ENCODE measurements around the gene EFHD2. TPM values are rescaled to one million over a fixed set of nuclear protein-coding genes. Genes with fewer than 3 reads are reported as not detected.
"Not testable (repeated sequence)": the region's sequence is repeated elsewhere in the genome, so short reads cannot be mapped to it uniquely, and the experiment has no call there.

The EFHD2 gene
- total RNA-seq, 1 donor from 2014 or later, result 6.6 TPM

DNA sequence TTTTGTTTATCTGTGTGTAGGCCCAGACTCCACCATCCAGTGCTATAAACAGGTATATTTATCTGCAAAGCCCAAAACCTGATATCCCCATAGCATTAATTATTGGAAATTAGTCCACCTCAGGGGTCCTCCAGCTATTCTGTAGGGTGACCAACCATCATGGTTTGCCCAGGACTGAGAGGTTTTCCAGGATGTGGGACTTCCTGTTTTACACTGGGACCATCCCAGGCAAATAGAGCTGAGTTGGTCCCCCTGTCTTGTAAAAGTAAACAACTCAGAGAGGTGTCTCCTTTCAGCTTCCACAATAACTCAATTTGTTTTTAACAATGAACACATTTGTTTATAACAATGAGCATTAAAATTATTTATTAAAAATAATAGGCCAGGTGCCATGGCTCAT is 58.5 kb downstream of the EFHD2 start:
- Mint-ChIP-seq H3K27me3 (ENCODE audit: unreplicated experiment) (no peaks in the 10 kb centered on the region), H3K27ac (ENCODE audit: unreplicated experiment) (no peak overlapping the region), H3K36me3 (ENCODE audit: low read depth, unreplicated experiment) (no peaks in the 10 kb centered on the region), H3K4me1 (ENCODE audit: unreplicated experiment) (no peaks in the 10 kb centered on the region), H3K9me3 (ENCODE audit: unreplicated experiment) (no peaks in the 10 kb centered on the region), H3K4me3 (ENCODE audit: unreplicated experiment) (no peak overlapping the region)
- TF ChIP-seq, protein P1, sequence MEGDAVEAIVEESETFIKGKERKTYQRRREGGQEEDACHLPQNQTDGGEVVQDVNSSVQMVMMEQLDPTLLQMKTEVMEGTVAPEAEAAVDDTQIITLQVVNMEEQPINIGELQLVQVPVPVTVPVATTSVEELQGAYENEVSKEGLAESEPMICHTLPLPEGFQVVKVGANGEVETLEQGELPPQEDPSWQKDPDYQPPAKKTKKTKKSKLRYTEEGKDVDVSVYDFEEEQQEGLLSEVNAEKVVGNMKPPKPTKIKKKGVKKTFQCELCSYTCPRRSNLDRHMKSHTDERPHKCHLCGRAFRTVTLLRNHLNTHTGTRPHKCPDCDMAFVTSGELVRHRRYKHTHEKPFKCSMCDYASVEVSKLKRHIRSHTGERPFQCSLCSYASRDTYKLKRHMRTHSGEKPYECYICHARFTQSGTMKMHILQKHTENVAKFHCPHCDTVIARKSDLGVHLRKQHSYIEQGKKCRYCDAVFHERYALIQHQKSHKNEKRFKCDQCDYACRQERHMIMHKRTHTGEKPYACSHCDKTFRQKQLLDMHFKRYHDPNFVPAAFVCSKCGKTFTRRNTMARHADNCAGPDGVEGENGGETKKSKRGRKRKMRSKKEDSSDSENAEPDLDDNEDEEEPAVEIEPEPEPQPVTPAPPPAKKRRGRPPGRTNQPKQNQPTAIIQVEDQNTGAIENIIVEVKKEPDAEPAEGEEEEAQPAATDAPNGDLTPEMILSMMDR (IDR thresholded peaks at IDR 0.05; ENCODE audit: unreplicated experiment), result no peak
- DNase-seq (ENCODE audit: low spot score), result no peak

DNA sequence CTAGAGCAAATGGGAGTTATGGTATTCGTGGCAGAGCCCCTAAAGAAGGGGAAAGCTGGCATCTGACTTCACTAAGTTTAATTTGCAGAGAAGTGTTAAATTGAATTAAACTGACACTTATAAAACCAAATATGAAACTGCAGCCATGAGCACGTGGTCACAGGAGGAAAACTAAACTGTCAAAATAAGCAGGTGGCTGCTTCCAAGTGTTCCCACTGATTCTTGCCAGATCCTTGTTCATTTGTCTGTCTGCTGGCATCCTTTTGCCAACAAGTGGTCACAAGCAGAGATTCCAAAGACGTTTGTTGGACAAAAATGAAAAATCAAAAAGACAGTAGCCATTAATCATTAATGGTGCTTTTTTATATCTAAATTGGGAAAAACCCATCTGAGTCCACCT is 59.7 kb downstream of the EFHD2 start:
- TF ChIP-seq, protein P1 (IDR thresholded peaks at IDR 0.05; ENCODE audit: unreplicated experiment), result no peak
- Mint-ChIP-seq H3K27me3 (ENCODE audit: unreplicated experiment) (peaks cover 2% of the 10 kb centered on the region), H3K4me3 (ENCODE audit: unreplicated experiment) (no peak overlapping the region), H3K9me3 (ENCODE audit: unreplicated experiment) (no peaks in the 10 kb centered on the region), H3K27ac (ENCODE audit: unreplicated experiment) (no peak overlapping the region), H3K36me3 (ENCODE audit: low read depth, unreplicated experiment) (no peaks in the 10 kb centered on the region), H3K4me1 (ENCODE audit: unreplicated experiment) (no peaks in the 10 kb centered on the region)
- DNase-seq (ENCODE audit: low spot score), result no peak

DNA sequence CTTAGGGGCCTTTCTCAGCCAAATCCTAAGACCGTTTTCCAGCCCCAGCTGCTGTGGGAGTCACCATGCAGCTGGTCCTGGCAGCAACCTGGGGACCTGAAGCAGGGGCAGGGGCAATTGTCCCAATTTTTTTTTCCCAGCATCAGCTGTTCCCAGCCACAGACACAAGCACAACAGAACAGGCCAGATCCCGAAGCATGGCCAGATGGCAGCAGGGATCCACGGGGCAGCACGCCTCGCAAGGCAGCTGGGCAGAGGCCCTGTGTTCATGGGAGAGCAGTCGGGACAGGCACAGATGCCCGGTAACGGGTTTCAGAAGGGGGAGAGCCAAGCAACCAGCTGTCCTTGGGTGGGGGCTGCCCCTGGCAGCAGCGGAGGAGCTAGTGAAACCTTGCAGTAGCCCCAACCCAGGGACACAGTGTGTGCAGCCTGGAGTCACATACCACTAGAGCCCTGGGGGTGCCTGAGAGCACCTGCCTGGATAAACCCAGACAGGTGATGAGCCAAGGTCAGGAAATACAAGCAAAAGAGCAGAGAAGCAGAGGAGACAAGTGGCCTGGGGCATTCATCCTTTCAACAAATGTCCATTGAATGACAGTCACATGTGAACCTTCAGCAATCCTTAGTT is 60.2 kb downstream of the EFHD2 start:
- H3K27me3 Mint-ChIP-seq (ENCODE audit: unreplicated experiment); DNase-seq (ENCODE audit: low spot score); H3K9me3 Mint-ChIP-seq (ENCODE audit: unreplicated experiment); H3K4me1 Mint-ChIP-seq (ENCODE audit: unreplicated experiment); H3K36me3 Mint-ChIP-seq (ENCODE audit: low read depth, unreplicated experiment); H3K27ac Mint-ChIP-seq (ENCODE audit: unreplicated experiment); H3K4me3 Mint-ChIP-seq (ENCODE audit: unreplicated experiment): not testable (repeated sequence)

DNA sequence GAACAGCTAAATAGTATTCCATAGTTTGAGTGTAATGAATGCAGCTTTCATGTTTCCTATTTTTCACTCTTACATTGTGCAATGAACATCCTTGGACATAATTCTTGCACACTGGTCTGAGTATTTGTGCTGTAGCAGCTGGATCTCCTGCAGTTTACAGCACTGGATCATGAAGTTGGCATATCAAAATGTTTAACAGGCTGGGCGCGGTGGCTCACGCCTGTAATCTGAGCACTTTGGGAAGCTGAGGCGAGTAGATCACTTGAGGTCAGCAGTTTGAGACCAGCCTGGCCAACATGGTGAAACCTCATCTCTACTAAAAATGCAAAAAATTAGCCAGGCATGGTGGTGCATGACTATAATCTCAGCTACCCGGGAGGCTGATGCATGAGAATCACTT is 61.4 kb downstream of the EFHD2 start:
- H3K4me3 Mint-ChIP-seq (ENCODE audit: unreplicated experiment); H3K27me3 Mint-ChIP-seq (ENCODE audit: unreplicated experiment); H3K27ac Mint-ChIP-seq (ENCODE audit: unreplicated experiment); H3K9me3 Mint-ChIP-seq (ENCODE audit: unreplicated experiment); DNase-seq (ENCODE audit: low spot score); H3K36me3 Mint-ChIP-seq (ENCODE audit: low read depth, unreplicated experiment); H3K4me1 Mint-ChIP-seq (ENCODE audit: unreplicated experiment): not testable (repeated sequence)

DNA sequence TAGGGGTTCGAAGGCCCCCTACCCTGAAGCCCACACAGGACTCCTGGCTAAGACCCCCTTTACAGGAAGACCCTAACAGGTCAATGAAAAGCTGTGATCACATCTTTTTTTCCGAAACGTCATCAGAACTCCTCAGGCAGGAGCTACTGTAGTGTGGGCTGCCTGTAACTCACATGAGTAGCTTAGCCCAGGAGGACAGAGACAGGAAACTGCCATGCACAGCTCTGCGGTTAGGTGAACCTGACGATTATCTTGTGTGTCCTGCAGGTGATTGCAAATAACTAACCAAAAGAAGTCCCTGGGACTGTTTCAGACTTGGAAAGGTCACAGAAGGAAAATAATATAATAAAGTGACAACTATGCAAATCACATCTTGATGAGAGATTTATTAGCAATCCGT is 62.0 kb downstream of the EFHD2 start:
- H3K9me3 Mint-ChIP-seq (ENCODE audit: unreplicated experiment); H3K4me1 Mint-ChIP-seq (ENCODE audit: unreplicated experiment); H3K27ac Mint-ChIP-seq (ENCODE audit: unreplicated experiment); H3K36me3 Mint-ChIP-seq (ENCODE audit: low read depth, unreplicated experiment); DNase-seq (ENCODE audit: low spot score); H3K4me3 Mint-ChIP-seq (ENCODE audit: unreplicated experiment); H3K27me3 Mint-ChIP-seq (ENCODE audit: unreplicated experiment): not testable (repeated sequence)

DNA sequence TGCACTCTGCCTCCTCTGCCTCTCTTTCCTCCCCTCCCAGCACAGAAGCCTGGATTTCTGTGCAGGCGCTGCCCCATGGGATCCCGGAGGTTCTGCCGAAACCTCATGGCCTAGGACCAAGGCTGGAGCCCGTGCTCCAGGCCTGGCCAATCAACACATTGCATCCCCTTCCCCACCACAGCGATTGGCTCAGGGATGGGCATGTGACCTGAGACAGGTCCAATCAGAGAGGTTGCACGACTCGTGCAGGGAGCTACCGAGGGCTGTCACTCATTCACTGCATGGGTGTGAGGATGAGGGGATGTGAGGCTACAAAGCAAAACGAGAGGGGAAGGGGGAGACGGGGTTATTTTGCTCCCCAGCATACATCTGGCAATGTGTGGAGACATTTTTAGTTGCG is 62.9 kb downstream of the EFHD2 start:
- H3K9me3 Mint-ChIP-seq (ENCODE audit: unreplicated experiment), result no peaks in the 10 kb centered on the region
- no peaks in the 10 kb centered on the region for H3K36me3 Mint-ChIP-seq (ENCODE audit: low read depth, unreplicated experiment)
- H3K27ac Mint-ChIP-seq (ENCODE audit: unreplicated experiment), result no peak overlapping the region
- H3K4me1 Mint-ChIP-seq (ENCODE audit: unreplicated experiment), result no peaks in the 10 kb centered on the region
- no peak overlapping the region for H3K4me3 Mint-ChIP-seq (ENCODE audit: unreplicated experiment)
- TF ChIP-seq, protein P1 (IDR thresholded peaks at IDR 0.05; ENCODE audit: unreplicated experiment), result no peak
- no peak for DNase-seq (ENCODE audit: low spot score)
- H3K27me3 Mint-ChIP-seq (ENCODE audit: unreplicated experiment), result peaks cover 2% of the 10 kb centered on the region
